ENCODE results near the gene TSBP1. TPM values are rescaled to one million over a fixed set of nuclear protein-coding genes. Genes with fewer than 3 reads are reported as not detected.

The TSBP1 gene
- total and polyA plus RNA-seq, 7 experiments from 2014 or later = not detected

DNA sequence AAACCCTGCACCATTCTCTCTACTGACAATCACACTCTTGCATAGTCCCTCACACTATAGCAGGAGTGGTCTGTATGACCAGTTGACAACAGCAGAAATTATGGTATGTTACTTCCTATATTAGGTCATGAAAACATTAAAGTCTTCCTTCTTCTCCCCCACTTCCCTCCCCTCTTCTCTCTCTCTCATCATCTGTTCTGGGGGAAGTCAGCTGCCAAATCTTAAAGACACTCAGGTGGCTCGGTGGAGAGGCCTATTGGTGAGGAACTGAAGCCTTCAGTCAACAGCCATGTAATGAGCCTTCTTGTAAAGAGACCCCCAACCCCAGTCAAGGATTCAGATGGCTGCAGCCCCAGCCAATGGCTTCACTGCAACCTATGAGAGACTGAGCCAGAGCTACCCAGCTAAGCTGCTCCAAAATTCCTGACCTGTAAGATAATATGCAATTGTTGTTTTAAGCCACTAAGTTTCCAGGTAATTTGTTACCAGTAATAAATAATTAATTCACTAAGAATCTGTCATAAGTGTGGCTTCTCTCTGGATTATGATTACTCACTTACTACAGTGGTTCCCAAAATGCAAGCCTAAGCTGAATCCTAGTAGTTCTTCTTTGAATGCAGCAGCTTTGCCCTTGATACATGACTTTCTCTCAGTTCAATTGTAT is 11.2 kb upstream of the TSBP1 start:
- H3K4me3 Mint-ChIP-seq = no peak overlapping the region
- CTCF ChIA-PET = interaction anchor here (1.1 kb wide), 1 partner anchor 31 kb away, joined by 3 read pairs; no protein-coding TSS in a partner anchor
- H3K36me3 Mint-ChIP-seq = peaks cover 0 to 4% (median 0%) of the 10 kb centered on the region in 5 donors
- Histone ChIP-seq H3K27me3 (ENCODE audit: control insufficient read depth in 2 of 2, insufficient read depth in 2 of 2, low read length in 2 of 2) (no peaks in the 10 kb centered on the region), H3K36me3 (ENCODE audit: control insufficient read depth in 2 of 3, insufficient read depth in 3 of 3, low read length in 3 of 3) (no peaks in the 10 kb centered on the region), H3K9me3 (ENCODE audit: control insufficient read depth in 2 of 3, low read length in 3 of 3) (no peaks in the 10 kb centered on the region), H3K4me3 (ENCODE audit: low read length) (no peak overlapping the region), H3K27ac (ENCODE audit: low read depth, low read length) (no peak overlapping the region), H3K4me1 (ENCODE audit: control insufficient read depth in 2 of 2, insufficient read depth in 2 of 2, low read length in 2 of 2) (no peaks in the 10 kb centered on the region)
- ATAC-seq = no peak
- intact Hi-C loops (cut with micrococcal nuclease) = no loop called here
- POLR2A ChIA-PET = no interaction called here
- H3K4me1 Mint-ChIP-seq = peaks cover 0 to 5% (median 2%) of the 10 kb centered on the region in 7 donors
- peaks cover 4 to 32% (median 17%) of the 10 kb centered on the region in 5 donors for H3K27me3 Mint-ChIP-seq
- no peak for DNase-seq
- H3K9me3 Mint-ChIP-seq = no peaks in the 10 kb centered on the region
- H3K27ac Mint-ChIP-seq = no peak overlapping the region

DNA sequence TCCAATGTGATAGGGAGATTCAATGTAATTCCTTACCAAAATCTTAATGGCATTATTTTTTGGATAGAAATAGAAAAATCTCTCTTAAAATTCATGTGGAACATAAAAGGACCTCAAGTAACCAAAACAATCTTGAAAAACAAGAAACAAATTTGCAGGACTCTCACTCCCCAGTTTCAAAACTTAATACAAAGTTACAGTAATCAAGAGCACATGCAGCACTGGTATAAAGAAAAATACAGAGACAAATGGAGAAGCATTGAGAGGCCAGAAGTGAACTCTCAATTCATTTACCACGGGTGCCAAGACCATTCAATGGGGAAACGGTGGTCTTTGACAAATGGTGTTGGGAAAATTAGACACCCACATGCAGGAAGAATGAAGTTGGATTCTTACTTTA is 7.8 kb upstream of the TSBP1 start:
- intact Hi-C loops (cut with micrococcal nuclease) = no loop called here
- H3K9me3 ChIP-seq (ENCODE audit: control insufficient read depth in 2 of 3, low read length in 3 of 3) = no peaks in the 10 kb centered on the region
- DNase-seq (no peak), ATAC-seq (no peak)
- no peaks in the 10 kb centered on the region for H3K27me3 ChIP-seq (ENCODE audit: control insufficient read depth in 2 of 2, insufficient read depth in 2 of 2, low read length in 2 of 2)
- H3K9me3 Mint-ChIP-seq = no peaks in the 10 kb centered on the region
- H3K4me1 ChIP-seq (ENCODE audit: control insufficient read depth in 2 of 2, insufficient read depth in 2 of 2, low read length in 2 of 2) = no peaks in the 10 kb centered on the region
- CTCF ChIA-PET = no interaction called here
- H3K27ac ChIP-seq (ENCODE audit: low read depth, low read length) = no peak overlapping the region
- no peaks in the 10 kb centered on the region for H3K36me3 ChIP-seq (ENCODE audit: control insufficient read depth in 2 of 3, insufficient read depth in 3 of 3, low read length in 3 of 3)
- H3K4me3 Mint-ChIP-seq = no peak overlapping the region
- no peak overlapping the region for H3K4me3 ChIP-seq (ENCODE audit: low read length)
- peaks cover 0 to 4% (median 0%) of the 10 kb centered on the region in 5 donors for H3K36me3 Mint-ChIP-seq
- H3K4me1 Mint-ChIP-seq = peaks cover 0 to 5% (median 2%) of the 10 kb centered on the region in 7 donors
- POLR2A ChIA-PET = no interaction called here
- peaks cover 11 to 40% (median 16%) of the 10 kb centered on the region in 5 donors for H3K27me3 Mint-ChIP-seq
- no peak overlapping the region for H3K27ac Mint-ChIP-seq

DNA sequence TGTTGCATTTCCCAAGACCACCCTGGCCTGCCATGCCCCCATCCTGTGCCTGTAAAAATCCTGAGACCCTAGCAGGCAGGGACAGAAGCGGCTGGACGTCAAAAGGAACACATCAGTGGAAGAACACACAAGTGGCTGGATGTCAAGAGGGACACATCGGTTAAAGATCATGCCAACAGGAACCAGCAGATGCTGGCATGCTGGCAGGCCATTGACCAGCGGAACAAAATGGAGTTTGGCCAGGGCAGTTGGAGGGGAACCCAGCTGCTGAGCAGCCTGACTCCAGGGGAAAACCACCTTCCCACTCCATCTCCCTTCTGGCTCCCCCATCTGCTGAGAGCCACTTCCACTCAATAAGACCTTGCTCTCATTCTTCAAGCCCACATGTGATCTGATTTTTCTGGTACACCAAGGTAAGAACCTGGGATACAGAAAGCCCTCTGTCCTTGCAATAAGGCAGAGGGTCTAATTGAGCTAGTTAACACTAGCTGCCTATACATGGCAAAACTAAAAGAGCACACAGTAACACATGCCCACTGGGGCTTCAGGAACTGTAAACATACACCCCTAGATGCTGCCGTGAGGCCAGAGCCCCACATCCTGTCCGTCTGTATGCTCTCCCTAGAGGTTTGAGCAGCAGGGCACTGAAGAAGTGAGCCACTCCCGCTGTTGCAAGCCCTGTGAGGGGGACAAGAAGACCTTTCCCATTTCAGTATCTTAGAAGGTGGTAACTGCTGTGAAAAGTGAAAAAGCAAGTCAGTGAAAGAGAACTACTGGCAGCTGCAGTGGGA is 4.2 kb upstream of the TSBP1 start:
- peaks cover 0 to 3% of the 10 kb centered on the region in 2 donors for H3K27me3 ChIP-seq (ENCODE audit: control insufficient read depth in 2 of 2, insufficient read depth in 2 of 2, low read length in 2 of 2)
- POLR2A ChIA-PET = no interaction called here
- CTCF ChIA-PET = no interaction called here
- ATAC-seq (no peak), DNase-seq (no peak)
- Mint-ChIP-seq H3K4me3 (no peak overlapping the region), H3K36me3 (no peaks in the 10 kb centered on the region), H3K27me3 (peaks cover 11 to 57% (median 19%) of the 10 kb centered on the region in 5 donors), H3K9me3 (no peaks in the 10 kb centered on the region), H3K27ac (no peak overlapping the region), H3K4me1 (no peaks in the 10 kb centered on the region)
- H3K36me3 ChIP-seq (ENCODE audit: control insufficient read depth in 2 of 3, insufficient read depth in 3 of 3, low read length in 3 of 3) = no peaks in the 10 kb centered on the region
- intact Hi-C loops (cut with micrococcal nuclease) = no loop called here
- no peak overlapping the region for H3K4me3 ChIP-seq (ENCODE audit: low read length)
- H3K27ac ChIP-seq (ENCODE audit: low read depth, low read length) = no peak overlapping the region
- no peaks in the 10 kb centered on the region for H3K4me1 ChIP-seq (ENCODE audit: control insufficient read depth in 2 of 2, insufficient read depth in 2 of 2, low read length in 2 of 2)
- H3K9me3 ChIP-seq (ENCODE audit: control insufficient read depth in 2 of 3, low read length in 3 of 3) = no peaks in the 10 kb centered on the region

DNA sequence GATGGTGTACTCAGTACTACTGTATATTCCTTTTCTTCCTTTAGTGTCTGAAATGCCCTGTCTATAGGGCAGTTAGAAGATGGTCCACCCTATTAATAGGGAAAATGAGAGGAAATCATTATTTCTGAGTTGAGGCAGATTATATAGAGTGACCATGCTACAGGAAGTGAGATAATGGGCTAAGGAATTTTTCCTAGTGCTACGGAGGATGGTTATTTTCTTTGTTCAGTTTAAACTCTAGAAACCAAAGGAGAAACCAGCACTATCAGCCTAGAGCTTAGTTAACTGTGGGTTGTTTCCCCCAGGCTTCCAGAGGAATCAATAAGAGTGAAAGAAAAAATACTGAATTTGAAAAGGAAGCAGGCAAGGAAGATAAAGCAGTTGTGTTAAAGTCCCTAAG is 474 bp downstream of the TSBP1 start:
- Histone ChIP-seq H3K27me3 (ENCODE audit: control insufficient read depth in 2 of 2, insufficient read depth in 2 of 2, low read length in 2 of 2) (peaks cover 0 to 6% of the 10 kb centered on the region in 2 donors), H3K4me1 (ENCODE audit: control insufficient read depth in 2 of 2, insufficient read depth in 2 of 2, low read length in 2 of 2) (no peaks in the 10 kb centered on the region), H3K27ac (ENCODE audit: low read depth, low read length) (no peak overlapping the region), H3K9me3 (ENCODE audit: control insufficient read depth in 2 of 3, low read length in 3 of 3) (no peaks in the 10 kb centered on the region), H3K4me3 (ENCODE audit: low read length) (no peak overlapping the region), H3K36me3 (ENCODE audit: control insufficient read depth in 2 of 3, insufficient read depth in 3 of 3, low read length in 3 of 3) (no peaks in the 10 kb centered on the region)
- Mint-ChIP-seq H3K4me3 (no peak overlapping the region), H3K36me3 (no peaks in the 10 kb centered on the region), H3K27me3 (peaks cover 10 to 48% (median 18%) of the 10 kb centered on the region in 5 donors), H3K27ac (no peak overlapping the region), H3K9me3 (no peaks in the 10 kb centered on the region), H3K4me1 (peaks cover 0 to 6% (median 0%) of the 10 kb centered on the region in 7 donors)
- POLR2A ChIA-PET = no interaction called here
- no peak for DNase-seq
- CTCF ChIA-PET = no interaction called here
- ATAC-seq = no peak
- intact Hi-C loops (cut with micrococcal nuclease) = no loop called here

DNA sequence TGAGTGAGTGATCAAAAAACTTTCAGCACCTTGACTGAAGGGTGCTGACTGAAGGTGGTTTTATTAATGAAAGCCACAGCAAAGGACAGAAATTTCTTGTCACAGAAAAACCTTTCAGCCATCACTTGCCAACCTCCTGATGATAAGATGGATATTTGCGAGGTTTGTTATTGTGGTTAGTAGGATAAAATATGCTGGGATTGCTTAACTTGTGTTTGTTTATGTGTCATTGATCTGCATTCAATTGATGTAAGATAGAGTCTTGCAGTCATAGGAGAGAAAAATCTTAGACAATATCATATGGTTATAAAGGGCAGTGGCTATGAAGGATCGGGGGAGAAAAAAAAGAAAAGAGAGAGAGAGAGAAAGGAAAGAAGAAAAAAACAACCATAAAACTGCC is 1.2 kb downstream of the TSBP1 start:
- Mint-ChIP-seq H3K4me1 (peaks cover 0 to 6% (median 0%) of the 10 kb centered on the region in 7 donors), H3K9me3 (no peaks in the 10 kb centered on the region), H3K36me3 (no peaks in the 10 kb centered on the region), H3K27ac (no peak overlapping the region), H3K27me3 (peaks cover 11 to 49% (median 16%) of the 10 kb centered on the region in 5 donors), H3K4me3 (no peak overlapping the region)
- Histone ChIP-seq H3K9me3 (ENCODE audit: control insufficient read depth in 2 of 3, low read length in 3 of 3) (no peaks in the 10 kb centered on the region), H3K27me3 (ENCODE audit: control insufficient read depth in 2 of 2, insufficient read depth in 2 of 2, low read length in 2 of 2) (peaks cover 0 to 6% of the 10 kb centered on the region in 2 donors), H3K36me3 (ENCODE audit: control insufficient read depth in 2 of 3, insufficient read depth in 3 of 3, low read length in 3 of 3) (no peaks in the 10 kb centered on the region), H3K4me1 (ENCODE audit: control insufficient read depth in 2 of 2, insufficient read depth in 2 of 2, low read length in 2 of 2) (no peaks in the 10 kb centered on the region), H3K27ac (ENCODE audit: low read depth, low read length) (no peak overlapping the region), H3K4me3 (ENCODE audit: low read length) (no peak overlapping the region)
- CTCF ChIA-PET = no interaction called here
- intact Hi-C loops (cut with micrococcal nuclease) = no loop called here
- ATAC-seq = no peak
- POLR2A ChIA-PET = no interaction called here
- no peak for DNase-seq

DNA sequence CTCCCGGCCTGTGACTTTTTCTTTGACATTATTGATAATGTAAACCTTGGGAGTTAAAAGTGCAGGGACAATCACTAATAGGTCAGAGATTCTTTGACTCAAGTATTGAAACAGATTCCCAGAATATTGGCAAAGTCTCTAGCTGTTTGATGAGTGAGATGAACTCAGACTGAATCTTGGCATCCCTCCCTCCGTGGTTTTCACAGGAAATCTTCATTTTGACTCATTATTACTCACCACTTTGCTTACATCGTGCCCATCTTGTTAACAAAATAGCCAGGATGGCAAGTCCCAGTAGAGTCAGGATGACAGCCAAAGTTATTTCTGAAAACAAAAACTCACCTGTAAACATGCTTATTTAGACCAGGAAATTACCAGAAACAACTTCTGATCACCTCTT is 2.0 kb downstream of the TSBP1 start:
- H3K36me3 ChIP-seq (ENCODE audit: control insufficient read depth in 2 of 3, insufficient read depth in 3 of 3, low read length in 3 of 3) = no peaks in the 10 kb centered on the region
- no peak for DNase-seq
- H3K4me1 ChIP-seq (ENCODE audit: control insufficient read depth in 2 of 2, insufficient read depth in 2 of 2, low read length in 2 of 2) = no peaks in the 10 kb centered on the region
- POLR2A ChIA-PET = no interaction called here
- no peak overlapping the region for H3K27ac ChIP-seq (ENCODE audit: low read depth, low read length)
- ATAC-seq = no peak
- H3K4me1 Mint-ChIP-seq = peaks cover 0 to 6% (median 0%) of the 10 kb centered on the region in 7 donors
- H3K9me3 ChIP-seq (ENCODE audit: control insufficient read depth in 2 of 3, low read length in 3 of 3) = no peaks in the 10 kb centered on the region
- intact Hi-C loops (cut with micrococcal nuclease) = no loop called here
- CTCF ChIA-PET = no interaction called here
- peaks cover 0 to 6% of the 10 kb centered on the region in 2 donors for H3K27me3 ChIP-seq (ENCODE audit: control insufficient read depth in 2 of 2, insufficient read depth in 2 of 2, low read length in 2 of 2)
- no peak overlapping the region for H3K27ac Mint-ChIP-seq
- peaks cover 0 to under 1% (median 0%) of the 10 kb centered on the region in 11 donors for H3K9me3 Mint-ChIP-seq
- no peak overlapping the region for H3K4me3 ChIP-seq (ENCODE audit: low read length)
- H3K4me3 Mint-ChIP-seq = no peak overlapping the region
- peaks cover 12 to 49% (median 14%) of the 10 kb centered on the region in 5 donors for H3K27me3 Mint-ChIP-seq
- no peaks in the 10 kb centered on the region for H3K36me3 Mint-ChIP-seq
